H9 (cell line): ENCODE measurements around the gene CDKL5. TPM values are rescaled to one million over a fixed set of nuclear protein-coding genes. Genes with fewer than 3 reads are reported as not detected.
A peak's percentile ranks its signal among the peaks of the same experiment; 100 is the strongest.

Source experiments
- DNase-seq: peaks from one replicate; pipeline ENCODE4 v3.0.0-alpha.2; 2017
- H2AFZ ChIP-seq: one replicate; pipeline ENCODE4 v1.6.1; 2013; ENCODE audit warnings: mild to moderate bottlenecking, low read length, control low read depth, moderate library complexity
- H2AK5ac ChIP-seq: 2 replicates; pipeline ENCODE4 v1.6.1; 2013; ENCODE audit warnings: low read length, control low read depth, mixed read lengths; ENCODE audit not compliant: insufficient read length
- H2BK120ac ChIP-seq: one replicate; pipeline ENCODE4 v1.6.1; 2013; ENCODE audit warnings: low read depth, mild to moderate bottlenecking, low read length, control low read depth, inconsistent platforms; ENCODE audit not compliant: poor library complexity, severe bottlenecking
- H2BK12ac ChIP-seq: 2 replicates; pipeline ENCODE4 v1.6.1; 2013; ENCODE audit warnings: low read length, control low read depth, mixed read lengths, low read depth; ENCODE audit not compliant: insufficient read length
- H2BK15ac ChIP-seq: 2 replicates; pipeline ENCODE4 v1.6.1; 2013; ENCODE audit warnings: low read depth, low read length, control low read depth
- H2BK20ac ChIP-seq: one replicate; pipeline ENCODE4 v1.6.1; 2013; ENCODE audit warnings: low read depth, mild to moderate bottlenecking, low read length, control low read depth, inconsistent platforms; ENCODE audit not compliant: poor library complexity, severe bottlenecking
- H2BK5ac ChIP-seq: 2 replicates; pipeline ENCODE4 v1.6.1; 2013; ENCODE audit warnings: low read length, control low read depth, mixed read lengths; ENCODE audit not compliant: insufficient read length
- H3K14ac ChIP-seq: 2 replicates; pipeline ENCODE4 v1.6.1; 2013; ENCODE audit warnings: low read length, control low read depth; ENCODE audit not compliant: insufficient read depth
- H3K18ac ChIP-seq: 2 replicates; pipeline ENCODE4 v1.6.1; 2013; ENCODE audit warnings: low read depth, mild to moderate bottlenecking, mixed read lengths, low read length, control low read depth; ENCODE audit not compliant: insufficient read length
- H3K23ac ChIP-seq: 2 replicates; pipeline ENCODE4 v1.6.1; 2013; ENCODE audit warnings: low read length, control low read depth, mixed read lengths, low read depth; ENCODE audit not compliant: insufficient read length
- H3K23me2 ChIP-seq: 2 replicates; pipeline ENCODE4 v1.6.1; 2013; ENCODE audit warnings: low read depth, mild to moderate bottlenecking, mixed read lengths, low read length, control low read depth; ENCODE audit not compliant: insufficient read length, poor library complexity, severe bottlenecking
- H3K27ac ChIP-seq: 2 replicates; pipeline ENCODE4 v1.5.1; 2013; ENCODE audit warnings: low read length, control low read depth, mixed read lengths, low read depth; ENCODE audit not compliant: insufficient read length
- H3K27me3 ChIP-seq: 2 replicates; pipeline ENCODE4 v1.6.1; 2013; ENCODE audit warnings: low read length, control low read depth, inconsistent platforms; ENCODE audit not compliant: insufficient read depth
- H3K4ac ChIP-seq: 2 replicates; pipeline ENCODE4 v1.6.1; 2013; ENCODE audit warnings: low read depth, mild to moderate bottlenecking, control low read depth, inconsistent platforms, low read length, moderate library complexity
- H3K4me1 ChIP-seq: 2 replicates; pipeline ENCODE4 v1.6.1; 2013; ENCODE audit warnings: low read length, control low read depth, inconsistent platforms; ENCODE audit not compliant: insufficient read depth
- H3K4me2 ChIP-seq: 2 replicates; pipeline ENCODE4 v1.6.1; 2013; ENCODE audit warnings: low read length, control low read depth, mixed read lengths; ENCODE audit not compliant: insufficient read length, insufficient read depth
- H3K56ac ChIP-seq: 2 replicates; pipeline ENCODE4 v1.6.1; 2013; ENCODE audit warnings: low read depth, mild to moderate bottlenecking, mixed read lengths, low read length, control low read depth; ENCODE audit not compliant: insufficient read length
- H3K79me1 ChIP-seq: 2 replicates; pipeline ENCODE4 v1.6.1; 2013; ENCODE audit warnings: low read depth, mild to moderate bottlenecking, moderate library complexity, low read length, control low read depth, inconsistent platforms; ENCODE audit not compliant: insufficient read depth, poor library complexity, severe bottlenecking
- H3K79me2 ChIP-seq: 2 replicates; pipeline ENCODE4 v1.6.1; 2013; ENCODE audit warnings: low read length, control low read depth, inconsistent platforms; ENCODE audit not compliant: insufficient read depth
- H3K9ac ChIP-seq: 2 replicates; pipeline ENCODE4 v1.6.1; 2013; ENCODE audit warnings: low read length, control low read depth, mixed read lengths; ENCODE audit not compliant: insufficient read length; ENCODE audit errors: extremely low read depth
- H3K9me3 ChIP-seq: one replicate; pipeline ENCODE4 v1.6.1; 2013; ENCODE audit warnings: low read depth, low read length, inconsistent platforms; ENCODE audit not compliant: control insufficient read depth
- H3T11ph ChIP-seq: one replicate; pipeline ENCODE4 v1.6.1; 2013; ENCODE audit warnings: mild to moderate bottlenecking, low read length, control low read depth, inconsistent platforms
- H4K20me1 ChIP-seq: one replicate; pipeline ENCODE4 v1.6.1; 2013; ENCODE audit not compliant: control insufficient read depth, insufficient read length, insufficient read depth
- H4K5ac ChIP-seq: 2 replicates; pipeline ENCODE4 v1.6.1; 2013; ENCODE audit warnings: low read depth, mild to moderate bottlenecking, mixed read lengths, low read length, control low read depth; ENCODE audit not compliant: insufficient read length
- H4K8ac ChIP-seq: replicated peaks from 2 replicates; pipeline ENCODE4 v1.6.1; 2013; ENCODE audit warnings: low read length, control low read depth, mixed read lengths, low read depth; ENCODE audit not compliant: insufficient read length
- H4K91ac ChIP-seq: 2 replicates; pipeline ENCODE4 v1.6.1; 2013; ENCODE audit warnings: low read depth, mild to moderate bottlenecking, moderate library complexity, mixed read lengths, low read length, control low read depth; ENCODE audit not compliant: insufficient read length
- H3K27ac Mint-ChIP-seq, 3 experiments: 2 replicates in 2 of 3; 3 replicates in 1 of 3; pipeline ENCODE4 v1.8.0; 2020 to 2021; ENCODE audit warnings: mixed read lengths in 3 of 3, mild to moderate bottlenecking in 1 of 3, moderate library complexity in 1 of 3
- H3K27me3 Mint-ChIP-seq: 2 replicates; pipeline ENCODE4 v1.8.0; 2021; ENCODE audit warnings: low read depth, mild to moderate bottlenecking, moderate library complexity, mixed read lengths
- H3K36me3 Mint-ChIP-seq, 3 experiments: 2 replicates in 2 of 3; 3 replicates in 1 of 3; pipeline ENCODE4 v1.8.0; 2020 to 2021; ENCODE audit warnings: low read depth in 3 of 3, mixed read lengths in 3 of 3; ENCODE audit not compliant: insufficient read depth in 1 of 3
- H3K4me1 Mint-ChIP-seq, 2 experiments: 2 replicates each; pipeline ENCODE4 v1.8.0; 2020; ENCODE audit warnings: mixed read lengths in 2 of 2
- H3K4me3 Mint-ChIP-seq, 2 experiments: 2 replicates in 1 of 2; 3 replicates in 1 of 2; pipeline ENCODE4 v1.8.0; 2020 to 2021; ENCODE audit warnings: mild to moderate bottlenecking in 2 of 2, mixed read lengths in 2 of 2, moderate library complexity in 1 of 2
- H3K9me3 Mint-ChIP-seq, 2 experiments: 2 replicates in 1 of 2; 3 replicates in 1 of 2; pipeline ENCODE4 v1.8.0; 2020; ENCODE audit warnings: mild to moderate bottlenecking in 2 of 2, mixed read lengths in 2 of 2, moderate library complexity in 1 of 2
- WGBS: extraction: QIAGEN DNeasy Blood & Tissue Kit; methylation state at CpG from one replicate; pipeline ENCODE4 v1.1.7; 2013; ENCODE audit warnings: missing lambda C conversion rate, low lambda C conversion rate, mixed read lengths; ENCODE audit not compliant: insufficient read length; ENCODE audit errors: extremely low coverage; 5-methylcytosine and 5-hydroxymethylcytosine counted together
- total RNA-seq: library from RNA; stranded (reverse); gene quantifications from 2 replicates; pipeline ENCODE4 v1.2.1, GENCODE V29; 2021
- TF ChIP-seq, protein P1 (sequence below): fragments of 200-600 bp; sonication (generic); conservative IDR thresholded peaks from 3 replicates; pipeline ENCODE4 v1.8.0; 2021; ENCODE audit warnings: antibody characterized with exemption, mild to moderate bottlenecking

The CDKL5 gene
- total RNA-seq, 1 experiment from 2014 or later, result 19.5 TPM

DNA sequence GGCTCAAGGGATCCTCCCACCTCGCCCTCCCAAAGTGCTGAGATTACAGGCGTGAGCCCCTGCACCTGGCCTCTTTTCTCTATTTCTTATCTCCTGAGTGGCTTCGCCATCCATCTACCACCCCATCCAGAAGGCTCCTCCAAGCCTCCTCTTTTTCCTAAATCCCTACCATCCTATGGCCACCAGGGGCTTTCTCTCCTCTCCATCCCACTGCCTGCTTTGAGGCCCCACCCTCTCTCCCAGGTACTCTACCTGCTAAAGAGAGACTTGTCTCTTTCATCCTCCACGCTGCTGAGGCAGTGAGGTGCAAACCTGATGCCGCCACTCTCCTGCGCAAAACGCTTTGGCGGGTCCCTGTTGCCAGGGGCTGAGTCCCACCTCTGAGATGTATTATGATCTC, 239.5 kb downstream of the CDKL5 start:
- WGBS, result no CpG with 5 or more reads among the region's 8 CpGs

More for the DNA sequence above, 239.5 kb downstream of the CDKL5 start:
- Mint-ChIP-seq H3K4me1 (peaks cover 3 to 7% of the 10 kb centered on the region in 2 experiments; a peak in 3 of 4 replicates), H3K9me3 (peaks cover 67 to 75% of the 10 kb centered on the region in 2 experiments), H3K4me3 (no peak overlapping the region; a peak in 1 of 5 replicates), H3K27ac (no peak overlapping the region), H3K36me3 (peaks cover 0 to 3% (median 2%) of the 10 kb centered on the region in 3 experiments; a peak in 1 of 7 replicates), H3K27me3 (peaks cover 3% of the 10 kb centered on the region)
- Histone ChIP-seq H3K4ac (no peak overlapping the region), H3K14ac (no peak overlapping the region), H3K9me3 (peaks cover 47% of the 10 kb centered on the region), H3K4me2 (no peak overlapping the region), H3K18ac (no peak overlapping the region), H2BK5ac (no peak overlapping the region), H4K20me1 (no peaks in the 10 kb centered on the region), H2AFZ (no peak overlapping the region), H3K23me2 (no peaks in the 10 kb centered on the region), H3T11ph (no peak overlapping the region), H3K79me2 (no peaks in the 10 kb centered on the region), H3K56ac (no peak overlapping the region), H3K4me1 (no peaks in the 10 kb centered on the region), H4K5ac (no peak overlapping the region), H2BK20ac (no peak overlapping the region), H4K8ac (no peak overlapping the region), H2AK5ac (no peak overlapping the region), H2BK15ac (no peak overlapping the region), H3K23ac (no peak overlapping the region), H3K27ac (no peak overlapping the region), H4K91ac (no peak overlapping the region), H3K79me1 (no peaks in the 10 kb centered on the region), H2BK12ac (no peak overlapping the region), H3K9ac (no peak overlapping the region), H3K27me3 (no peaks in the 10 kb centered on the region), H2BK120ac (no peak overlapping the region)
- DNase-seq, result peak; percentile 59
- TF ChIP-seq, protein P1, sequence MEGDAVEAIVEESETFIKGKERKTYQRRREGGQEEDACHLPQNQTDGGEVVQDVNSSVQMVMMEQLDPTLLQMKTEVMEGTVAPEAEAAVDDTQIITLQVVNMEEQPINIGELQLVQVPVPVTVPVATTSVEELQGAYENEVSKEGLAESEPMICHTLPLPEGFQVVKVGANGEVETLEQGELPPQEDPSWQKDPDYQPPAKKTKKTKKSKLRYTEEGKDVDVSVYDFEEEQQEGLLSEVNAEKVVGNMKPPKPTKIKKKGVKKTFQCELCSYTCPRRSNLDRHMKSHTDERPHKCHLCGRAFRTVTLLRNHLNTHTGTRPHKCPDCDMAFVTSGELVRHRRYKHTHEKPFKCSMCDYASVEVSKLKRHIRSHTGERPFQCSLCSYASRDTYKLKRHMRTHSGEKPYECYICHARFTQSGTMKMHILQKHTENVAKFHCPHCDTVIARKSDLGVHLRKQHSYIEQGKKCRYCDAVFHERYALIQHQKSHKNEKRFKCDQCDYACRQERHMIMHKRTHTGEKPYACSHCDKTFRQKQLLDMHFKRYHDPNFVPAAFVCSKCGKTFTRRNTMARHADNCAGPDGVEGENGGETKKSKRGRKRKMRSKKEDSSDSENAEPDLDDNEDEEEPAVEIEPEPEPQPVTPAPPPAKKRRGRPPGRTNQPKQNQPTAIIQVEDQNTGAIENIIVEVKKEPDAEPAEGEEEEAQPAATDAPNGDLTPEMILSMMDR, result peak; percentile 56
